Lower leg skin (tissue), 4 donors: ENCODE data around the gene SIGLEC10. TPM values are rescaled to one million over a fixed set of nuclear protein-coding genes. Genes with fewer than 3 reads are reported as not detected.
"Not testable (repeated sequence)": the region's sequence is repeated elsewhere in the genome, so short reads cannot be mapped to it uniquely, and the experiment has no call there.

Experiments used
- DNase-seq, 2 donors: peaks; one replicate each; pipeline ENCODE4 v3.0.0-alpha.2; 2019; ENCODE audit warnings: low spot score in 2 of 2
- H3K4me3 ChIP-seq: fragments of 200-600 bp; sonication (generic); 2 replicates; pipeline ENCODE4 v1.5.1; 2017; ENCODE audit warnings: mild to moderate bottlenecking, low read depth; ENCODE audit not compliant: poor library complexity, severe bottlenecking
- POLR2A ChIP-seq, 2 donors: fragments of 450-650 bp; IDR thresholded peaks; one replicate each; pipeline ENCODE4 v1.6.1; 2016 to 2017; ENCODE audit warnings: antibody characterized with exemption in 2 of 2, mild to moderate bottlenecking in 1 of 2, moderate library complexity in 1 of 2
- WGBS, 2 donors: methylation state at CpG; one replicate each; pipeline ENCODE4 v1.1.5; 2018; 5-methylcytosine and 5-hydroxymethylcytosine counted together
- intact Hi-C: fragments of 100-400 bp; cut with DNase I; formaldehyde crosslinking; loops from one replicate; pipeline ENCODE4 v1.15.0; 2023; ENCODE audit warnings: low total_unique reads
- total RNA-seq, 4 donors: library from RNA; depleted of rRNA; stranded (reverse); fragments of >200 nt; gene quantifications; one replicate each; pipeline ENCODE4 v1.1.0, GENCODE V29; 2016
- TF ChIP-seq, protein P1 (sequence below), 3 donors: fragments of 450-650 bp; IDR thresholded peaks; one replicate each; pipeline ENCODE4 v1.5.1; 2016; ENCODE audit warnings: antibody characterized with exemption in 3 of 3, mild to moderate bottlenecking in 3 of 3, moderate library complexity in 2 of 3

SIGLEC10 gene, protein sequence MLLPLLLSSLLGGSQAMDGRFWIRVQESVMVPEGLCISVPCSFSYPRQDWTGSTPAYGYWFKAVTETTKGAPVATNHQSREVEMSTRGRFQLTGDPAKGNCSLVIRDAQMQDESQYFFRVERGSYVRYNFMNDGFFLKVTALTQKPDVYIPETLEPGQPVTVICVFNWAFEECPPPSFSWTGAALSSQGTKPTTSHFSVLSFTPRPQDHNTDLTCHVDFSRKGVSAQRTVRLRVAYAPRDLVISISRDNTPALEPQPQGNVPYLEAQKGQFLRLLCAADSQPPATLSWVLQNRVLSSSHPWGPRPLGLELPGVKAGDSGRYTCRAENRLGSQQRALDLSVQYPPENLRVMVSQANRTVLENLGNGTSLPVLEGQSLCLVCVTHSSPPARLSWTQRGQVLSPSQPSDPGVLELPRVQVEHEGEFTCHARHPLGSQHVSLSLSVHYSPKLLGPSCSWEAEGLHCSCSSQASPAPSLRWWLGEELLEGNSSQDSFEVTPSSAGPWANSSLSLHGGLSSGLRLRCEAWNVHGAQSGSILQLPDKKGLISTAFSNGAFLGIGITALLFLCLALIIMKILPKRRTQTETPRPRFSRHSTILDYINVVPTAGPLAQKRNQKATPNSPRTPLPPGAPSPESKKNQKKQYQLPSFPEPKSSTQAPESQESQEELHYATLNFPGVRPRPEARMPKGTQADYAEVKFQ
- 1 to 10 TPM in 3 of 4 donors, under 1 TPM in 1; 0.53 to 8.6 (median 1.8) TPM for total RNA-seq

DNA sequence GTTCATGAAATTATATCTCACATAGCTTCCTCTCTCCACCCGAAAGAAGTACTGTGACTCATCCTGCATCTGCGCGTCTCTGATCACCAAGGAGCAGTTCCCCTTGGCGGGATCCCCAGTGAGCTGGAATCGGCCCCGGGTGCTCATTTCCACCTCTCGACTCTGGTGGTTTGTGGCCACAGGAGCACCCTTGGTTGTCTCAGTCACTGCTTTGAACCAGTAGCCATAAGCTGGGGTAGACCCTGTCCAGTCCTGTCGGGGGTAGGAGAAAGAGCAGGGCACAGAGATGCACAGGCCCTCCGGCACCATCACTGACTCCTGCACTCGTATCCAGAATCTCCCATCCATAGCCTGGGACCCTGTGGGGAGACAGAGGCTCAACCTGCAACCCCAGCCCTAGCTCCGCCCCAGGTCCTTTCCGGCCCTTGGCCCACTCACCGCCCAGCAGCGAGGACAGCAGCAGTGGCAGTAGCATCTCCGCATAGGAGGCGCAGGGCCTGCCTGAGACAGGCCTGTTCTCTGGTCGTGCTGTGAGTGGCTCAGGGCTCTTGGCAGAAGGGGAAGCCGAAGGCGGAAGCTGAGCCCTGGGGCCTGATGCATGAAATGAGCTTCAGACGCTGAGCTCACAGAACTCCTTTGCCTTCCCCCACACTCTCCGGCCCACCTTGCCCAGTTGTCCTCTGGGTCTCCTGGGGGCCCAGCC lies at the start of gene SIGLEC10:
Gene SIGLEC10 (minus strand): TSS at position 536 of the 703 bp plus-strand sequence. CDS start 61 bp downstream, at position 475.
- no peak for TF ChIP-seq POLR2A (IDR thresholded peaks at IDR 0.05)
- TF ChIP-seq, protein P1, sequence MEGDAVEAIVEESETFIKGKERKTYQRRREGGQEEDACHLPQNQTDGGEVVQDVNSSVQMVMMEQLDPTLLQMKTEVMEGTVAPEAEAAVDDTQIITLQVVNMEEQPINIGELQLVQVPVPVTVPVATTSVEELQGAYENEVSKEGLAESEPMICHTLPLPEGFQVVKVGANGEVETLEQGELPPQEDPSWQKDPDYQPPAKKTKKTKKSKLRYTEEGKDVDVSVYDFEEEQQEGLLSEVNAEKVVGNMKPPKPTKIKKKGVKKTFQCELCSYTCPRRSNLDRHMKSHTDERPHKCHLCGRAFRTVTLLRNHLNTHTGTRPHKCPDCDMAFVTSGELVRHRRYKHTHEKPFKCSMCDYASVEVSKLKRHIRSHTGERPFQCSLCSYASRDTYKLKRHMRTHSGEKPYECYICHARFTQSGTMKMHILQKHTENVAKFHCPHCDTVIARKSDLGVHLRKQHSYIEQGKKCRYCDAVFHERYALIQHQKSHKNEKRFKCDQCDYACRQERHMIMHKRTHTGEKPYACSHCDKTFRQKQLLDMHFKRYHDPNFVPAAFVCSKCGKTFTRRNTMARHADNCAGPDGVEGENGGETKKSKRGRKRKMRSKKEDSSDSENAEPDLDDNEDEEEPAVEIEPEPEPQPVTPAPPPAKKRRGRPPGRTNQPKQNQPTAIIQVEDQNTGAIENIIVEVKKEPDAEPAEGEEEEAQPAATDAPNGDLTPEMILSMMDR (IDR thresholded peaks at IDR 0.05): no peak
- intact Hi-C loops: loop anchor here (10.0 kb wide), 1 partner anchor 92 kb away; no protein-coding TSS in a partner anchor
- no peak within 1 kb of the TSS for H3K4me3 ChIP-seq
- DNase-seq: peak; percentile 16 to 85
- 41 to 42% methylated on average over 21 of the region's 21 CpGs for WGBS, 2 donors

DNA sequence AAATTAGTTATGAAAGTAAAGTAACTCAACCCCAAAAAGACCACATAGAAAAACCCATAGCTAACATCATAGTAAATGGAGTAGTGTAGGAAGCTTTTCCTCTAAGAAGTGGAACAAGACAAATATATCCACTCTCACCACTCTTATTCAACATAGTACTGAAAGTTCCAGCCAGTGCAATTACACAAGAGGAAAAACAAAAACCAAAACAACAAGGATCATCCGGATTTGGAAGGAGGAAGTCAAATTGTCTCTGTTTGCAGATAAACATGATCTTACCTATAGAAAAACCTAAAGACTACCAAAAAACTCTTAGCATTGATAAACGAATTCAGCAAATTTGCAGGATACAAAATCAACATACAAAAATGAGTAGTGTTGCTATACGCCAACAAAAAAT lies 49.3 kb upstream of the SIGLEC10 start:
- no peak for TF ChIP-seq POLR2A (IDR thresholded peaks at IDR 0.05)
- TF ChIP-seq, protein P1 (IDR thresholded peaks at IDR 0.05): no peak
- intact Hi-C loops: no loop called here
- WGBS, 2 donors: 46 to 70% methylated on average over 3 of the region's 3 CpGs
- DNase-seq: no peak
- no peak overlapping the region for H3K4me3 ChIP-seq

DNA sequence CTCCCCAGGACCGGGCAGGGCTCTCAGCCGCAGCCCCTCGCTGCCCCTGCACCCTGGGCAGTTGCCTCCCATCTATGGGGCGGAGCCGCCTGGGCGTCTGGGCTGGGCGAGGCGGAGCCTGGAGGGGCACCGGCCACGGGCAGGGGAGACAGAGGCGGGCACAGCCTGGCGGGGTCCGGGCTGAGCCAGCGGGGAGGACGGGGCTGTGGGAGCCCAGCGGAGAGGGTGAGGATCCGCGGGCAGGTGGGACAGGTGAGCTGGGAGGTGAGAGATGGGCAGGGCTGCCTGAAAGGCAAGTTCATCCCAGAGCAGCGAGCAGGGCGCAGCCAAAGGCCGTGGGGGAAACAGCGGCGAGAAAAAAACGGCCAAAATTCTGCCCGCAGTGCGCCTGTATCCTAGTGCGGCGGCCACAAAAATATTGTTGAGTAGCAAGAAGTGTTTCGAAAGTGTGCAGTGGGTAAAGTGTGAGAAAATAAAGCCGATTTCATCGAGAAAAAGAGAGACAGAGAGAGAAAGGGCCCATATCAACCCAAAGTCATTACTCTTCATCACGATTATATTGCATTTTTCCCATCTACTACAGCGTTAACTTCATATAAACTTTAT lies 46.6 kb upstream of the SIGLEC10 start:
- intact Hi-C loops, H3K4me3 ChIP-seq: not testable (repeated sequence)
- 21 to 26% methylated on average over 13 to 15 of the region's 33 CpGs for WGBS, 2 donors
- DNase-seq: peak in 1 of 2 donors; percentile 26

DNA sequence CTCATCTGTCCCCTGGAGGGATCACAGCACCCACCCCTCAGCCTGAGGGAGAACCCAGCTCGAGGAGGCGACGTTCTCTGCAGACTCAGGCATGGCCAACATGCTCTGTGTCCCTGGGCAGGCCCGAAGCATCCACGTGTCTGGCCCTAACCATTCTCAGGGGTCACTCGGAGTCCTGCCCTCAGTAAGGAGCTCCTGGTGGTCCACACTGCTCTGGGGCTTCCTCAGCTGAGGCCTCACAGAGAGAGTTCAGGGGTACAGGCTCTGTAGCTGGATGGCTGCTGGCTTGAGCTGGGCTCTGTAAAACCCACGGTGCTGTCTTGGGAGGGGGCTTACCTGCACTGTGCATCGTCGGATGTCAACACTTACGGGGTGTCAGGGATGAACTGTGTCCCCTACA lies 45.2 kb upstream of the SIGLEC10 start:
- intact Hi-C loops: no loop called here
- no peak overlapping the region for H3K4me3 ChIP-seq
- peak in 1 of 2 donors; percentile 59 for DNase-seq
- no peak for TF ChIP-seq POLR2A (IDR thresholded peaks at IDR 0.05)
- TF ChIP-seq, protein P1 (IDR thresholded peaks at IDR 0.05): no peak
- 69 to 72% methylated on average over 5 to 10 of the region's 10 CpGs for WGBS, 2 donors

DNA sequence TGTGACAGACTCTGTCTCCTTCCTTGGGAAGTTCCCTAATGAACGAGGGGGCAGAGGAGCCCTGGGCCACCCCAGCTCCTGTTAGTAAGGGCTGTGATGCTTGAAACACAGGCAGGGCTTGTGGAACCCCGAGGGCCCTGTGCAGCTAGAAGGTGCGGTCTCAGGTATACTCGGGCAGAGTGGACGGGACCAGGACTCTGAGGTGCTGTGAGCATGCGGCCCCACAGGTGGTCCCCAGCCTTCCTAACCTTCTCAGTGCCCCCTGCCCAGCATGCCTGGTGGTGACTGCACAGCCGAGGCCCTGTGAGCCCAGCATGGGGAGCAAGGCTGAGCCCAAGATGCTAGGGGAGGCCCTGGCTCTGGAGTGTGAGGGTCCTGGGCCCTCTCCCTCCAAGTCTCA lies 44.8 kb upstream of the SIGLEC10 start:
- intact Hi-C loops: no loop called here
- DNase-seq: peak in 1 of 2 donors; percentile 67
- no peak overlapping the region for H3K4me3 ChIP-seq
- WGBS, 2 donors: 73 to 76% methylated on average over 3 to 6 of the region's 7 CpGs
- no peak for TF ChIP-seq POLR2A (IDR thresholded peaks at IDR 0.05)
- TF ChIP-seq, protein P1 (IDR thresholded peaks at IDR 0.05): no peak
